Measurements from ENCODE around the gene IMPDH2. TPM values are rescaled to one million over a fixed set of nuclear protein-coding genes. Genes with fewer than 3 reads are reported as not detected.
A peak's percentile ranks its signal among the peaks of the same experiment; 100 is the strongest.

Gene IMPDH2
- total and polyA plus RNA-seq, 2 of the 8 experiments (the other 6 are each of a cell fraction or from before 2014, with no cell fraction given), result 374 to 409 TPM

- H4K5ac ChIP-seq (ENCODE audit: insufficient read length, low read depth, low read length), result peak overlapping the region; percentile 73
- FAIRE-seq (no peak), DNase-seq (ENCODE audit: low read depth in 1 of 2, low spot score in 2 of 2) (no peak)
- peaks cover 5% of the 10 kb centered on the region for H3K79me1 ChIP-seq (ENCODE audit: low read depth, low read length)
- H3K36me3 ChIP-seq (ENCODE audit: control insufficient read depth in 2 of 4, insufficient read depth in 4 of 4, low read length in 3 of 4), result peaks cover 11 to 33% (median 21%) of the 10 kb centered on the region in 4 experiments
- no peak overlapping the region for H3K4ac ChIP-seq (replicated peaks; ENCODE audit: insufficient read length, low read depth, low read length)
- peaks cover 19 to 20% of the 10 kb centered on the region in 2 experiments for H4K20me1 ChIP-seq (replicated peaks in 1 of 2; ENCODE audit: control insufficient read depth in 1 of 2, insufficient read depth in 2 of 2, low read length in 2 of 2)
- H3K4me1 ChIP-seq (replicated peaks in 1 of 4; ENCODE audit: control insufficient read depth in 3 of 4, insufficient read depth in 4 of 4, low read length in 3 of 4), result peaks cover 0 to 23% (median 13%) of the 10 kb centered on the region in 4 experiments; a peak in 6 of 7 replicates
- H2BK120ac ChIP-seq (replicated peaks; ENCODE audit: low read depth, low read length), result no peak overlapping the region
- TF ChIP-seq RAD21 (IDR thresholded peaks at IDR 0.05 in 1 of 2, conservative IDR thresholded peaks at IDR 0.05 in 1 of 2; ENCODE audit: low read depth in 2 of 2, low read length in 2 of 2) (peak in 1 of 2 experiments; percentile 8; a peak in 1 of 4 replicates), EZH2 (IDR thresholded peaks at IDR 0.05; ENCODE audit: low read depth, low read length, severe bottlenecking) (no peak)
- peak overlapping the region; percentile 93; the same call in 1 of the 2 replicates for H4K8ac ChIP-seq (ENCODE audit: extremely low read depth, insufficient read depth, low read length)
- H3K9me3 ChIP-seq (ENCODE audit: insufficient read depth in 2 of 2, low read depth in 1 of 2, low read length in 1 of 2), result no peaks in the 10 kb centered on the region
- peak overlapping the region; percentile 44 to 77 (median 69) for H3K4me3 ChIP-seq (ENCODE audit: extremely low read depth in 1 of 4, insufficient read depth in 2 of 4, low read depth in 3 of 4, low read length in 4 of 4)
- peak overlapping the region; percentile 88 to 90 for H3K4me2 ChIP-seq (ENCODE audit: insufficient read depth in 1 of 2, low read depth in 2 of 2, low read length in 2 of 2)
- no peak overlapping the region; the same call in 1 of the 2 replicates for H2BK5ac ChIP-seq (ENCODE audit: low read depth, low read length)
- H3K14ac ChIP-seq (ENCODE audit: insufficient read length), result no peak overlapping the region
- no peak overlapping the region for H3K23ac ChIP-seq (ENCODE audit: insufficient read length)
- H2BK15ac ChIP-seq (ENCODE audit: low read length), result no peak overlapping the region
- H3K27me3 ChIP-seq (replicated peaks in 1 of 4; ENCODE audit: control insufficient read depth in 3 of 4, extremely low read depth in 1 of 4, insufficient read depth in 3 of 4, low read length in 3 of 4), result no peaks in the 10 kb centered on the region
- no peak overlapping the region for H2AK5ac ChIP-seq (ENCODE audit: low read depth, low read length)
- no peak overlapping the region for H2AFZ ChIP-seq (ENCODE audit: low read length)
- peaks cover 32% of the 10 kb centered on the region for H3K23me2 ChIP-seq (ENCODE audit: low read depth, low read length)
- ChIA-PET POLR2A (ENCODE audit: partially characterized antibody) (interaction anchor here (1.0 to 38.8 kb wide), 5 partner anchors 6 to 87 kb away, joined by 3 to 1518 read pairs (median 141); partner anchors contain the start of genes DALRD3, IMPDH2, NDUFAF3 and P4HTM), CTCF (ENCODE audit: partially characterized antibody) (interaction anchor here (24.3 kb wide), 1 partner anchor 28 kb away, joined by 467 read pairs; the partner anchor contains the start of gene P4HTM)
- no peak overlapping the region for H2BK12ac ChIP-seq (ENCODE audit: low read depth, low read length)
- no peak overlapping the region for H3K18ac ChIP-seq (ENCODE audit: extremely low read depth, low read length)
- H3K9ac ChIP-seq (replicated peaks in 1 of 4; ENCODE audit: extremely low read depth in 1 of 4, low read depth in 3 of 4, low read length in 3 of 4), result peak overlapping the region in 2 of 4 experiments; percentile 47 to 54; a peak in 3 of 7 replicates
- H4K91ac ChIP-seq (replicated peaks; ENCODE audit: insufficient read length, low read length), result no peak overlapping the region
- H3K27ac ChIP-seq (ENCODE audit: low read depth, low read length), result no peak overlapping the region
- H3K79me2 ChIP-seq (ENCODE audit: control insufficient read depth in 1 of 2, insufficient read depth in 2 of 2, low read length in 2 of 2), result peaks cover 0 to 19% of the 10 kb centered on the region in 2 experiments; a peak in 1 of 4 replicates
- no peak overlapping the region for H3K56ac ChIP-seq (replicated peaks; ENCODE audit: insufficient read length, low read depth, low read length)
- WGBS, 2 experiments (ENCODE audit: extremely low coverage in 1 of 2, insufficient coverage in 1 of 2, insufficient read length in 1 of 2, insufficient replicate concordance in 2 of 2, low coverage in 1 of 2, low lambda C conversion rate in 2 of 2, missing lambda C conversion rate in 1 of 2), result 9% methylated on average over 16 of the region's 18 CpGs; no CpG with 5 or more reads in 1 of the 2 experiments
- no peak overlapping the region for H2BK20ac ChIP-seq (ENCODE audit: low read length)
These were observed 10.5 kb downstream of the IMPDH2 start for GRCh38 chr3:49018707-49019006.

All from H1 (cell line).